Measurements from ENCODE around the gene SAMD4B. TPM values are rescaled to one million over a fixed set of nuclear protein-coding genes. Genes with fewer than 3 reads are reported as not detected.
A peak's percentile ranks its signal among the peaks of the same experiment; 100 is the strongest.

SAMD4B gene
- 84.4 and 88.2 TPM in 2 replicates for total RNA-seq (2013; cell fraction: nucleolus; rRNA removed)
- total RNA-seq (2014; rRNA removed) (19.1 and 25.0 TPM in 2 replicates), total RNA-seq (2014; rRNA removed; fragmentation: Illumina TruSeq; extraction: Trizol) (9.6 and 10.9 TPM in 2 replicates), total RNA-seq (2021) (36.1 and 38.4 TPM in 2 replicates), polyA plus RNA-seq (2011; rRNA removed) (5.3 and 18.7 TPM in 2 replicates), polyA plus RNA-seq (2014; fragmentation: Illumina TruSeq; extraction: Trizol) (14.1 and 23.0 TPM in 2 replicates), polyA plus RNA-seq (2014; fragmentation: Nextera tagmentation; extraction: Ambion mirVana) (1 to 10 TPM; 2.4 to 3.8 TPM), polyA plus RNA-seq (2014; rRNA removed) (43.3 and 53.3 TPM in 2 replicates), polyA plus RNA-seq (2016; fragmentation: Nextera tagmentation; extraction: Ambion mirVana) (10 to 100 TPM; 24.7 to 24.8 TPM), polyA minus RNA-seq (2011; rRNA and poly(A)+ RNA removed) (21.1 and 31.2 TPM in 2 replicates), Bru-seq, nascent RNA (percentile 79 among the genes with signal in this experiment), BruChase-seq, experiment 1, labeled RNA remaining after a 6-hour chase (percentile 85 among the genes with signal in this experiment), BruChase-seq, experiment 2, labeled RNA remaining after a 2-hour chase (percentile 85 among the genes with signal in this experiment)
- polyA plus RNA-seq (2011; ENCODE audit: low read depth), result 12.3 TPM
- 28.1 and 28.2 TPM in 2 replicates for polyA plus RNA-seq (2011; cell fraction: cytosol; rRNA removed)
- 65.6 and 94.2 TPM in 2 replicates for polyA plus RNA-seq (2011; cell fraction: nucleus; rRNA removed)
- 35.0 and 40.0 TPM in 2 replicates for polyA plus RNA-seq (2012)
- polyA minus RNA-seq (2011; cell fraction: cytosol; rRNA and poly(A)+ RNA removed), result 14.6 and 15.5 TPM in 2 replicates
- polyA minus RNA-seq (2011; cell fraction: nucleus; rRNA and poly(A)+ RNA removed), result 10.2 and 20.6 TPM in 2 replicates
- long read RNA-seq, experiment 1, partial matches to known transcripts, result 2 of 3 reads
- long read RNA-seq, experiment 1, other reads (novel, unspliced or antisense), result 0 of 3 reads
- long read RNA-seq, experiment 2, partial matches to known transcripts, result 0 of 3 reads
- long read RNA-seq, experiment 2, other reads (novel, unspliced or antisense), result 3 of 3 reads

GRCh38 chr19:39341719-39342604 lies at the start of gene SAMD4B:
Gene SAMD4B (plus strand): TSS chr19:39342421. CDS start chr19:39356894, 14,473 bp downstream.
- ChIA-PET CTCF (interaction anchor here (0.7 to 1.4 kb wide), 9 partner anchors 11 to 672 kb away, joined by 3 to 5 read pairs (median 4); partner anchors contain the start of genes MED29 and PAF1), SMC1A (ENCODE audit: uncharacterized antibody, unreplicated experiment) (interaction anchor here (0.7 to 1.0 kb wide), 3 partner anchors 12 to 70 kb away, joined by 3 to 7 read pairs (median 4); partner anchors contain the start of gene PLEKHG2), RAD21 (ENCODE audit: unreplicated experiment) (interaction anchor here (0.5 to 2.0 kb wide), 5 partner anchors 18 to 132 kb away, joined by 3 to 5 read pairs (median 3); partner anchors contain the start of gene RPS16), POLR2A (interaction anchor here (0.6 to 1.4 kb wide), 8 partner anchors 9 to 968 kb away, joined by 3 to 12 read pairs (median 6); partner anchors contain the start of genes ECH1, MED29, PAF1 and RPS16)
- Histone ChIP-seq H3K27me3 (replicated peaks in 1 of 2; ENCODE audit: control insufficient read depth in 2 of 2, insufficient read depth in 2 of 2, low read length in 1 of 2) (no peaks in the 10 kb centered on the region), H3K4me1 (ENCODE audit: control insufficient read depth, insufficient read depth, low read length) (peaks cover 14% of the 10 kb centered on the region), H3K9me3 (replicated peaks; ENCODE audit: control insufficient read depth, insufficient read depth, low read length) (no peaks in the 10 kb centered on the region), H3K79me2 (ENCODE audit: control insufficient read depth, insufficient read depth, low read length) (peaks cover 12% of the 10 kb centered on the region), H3K36me3 (ENCODE audit: control insufficient read depth in 2 of 2, insufficient read depth in 2 of 2, low read length in 1 of 2) (peaks cover 0 to 5% of the 10 kb centered on the region in 2 experiments; a peak in 1 of 4 replicates), H3K4me3 (peak within 1 kb of the TSS; percentile 95), H2AFZ (ENCODE audit: control insufficient read depth, low read depth, low read length) (peak within 1 kb of the TSS; percentile 97), H3K9ac (ENCODE audit: control insufficient read depth, insufficient read depth, low read length) (peak within 1 kb of the TSS; percentile 91), H3K27ac (ENCODE audit: control insufficient read depth, insufficient read depth) (peak within 1 kb of the TSS; percentile 82), H3K4me2 (ENCODE audit: control insufficient read depth, insufficient read depth) (peak within 1 kb of the TSS; percentile 94), H4K20me1 (ENCODE audit: control insufficient read depth, insufficient read depth) (no peaks in the 10 kb centered on the region; the same call in 1 of the 2 replicates)
- in situ Hi-C loops (cut with MboI) (no loop called here), intact Hi-C loops (cut with micrococcal nuclease; ENCODE audit: unreplicated experiment) (loop anchor here (1.0 to 5.0 kb wide), 3 partner anchors 49 to 190 kb away; partner anchors contain the start of genes EID2B, MED29, PAF1 and PLEKHG2)
- peak; percentile 96 for ATAC-seq
- FAIRE-seq, result peak; percentile 95
- no TSS peak for BruUV-seq (replicated peaks)
- WGBS (ENCODE audit: insufficient coverage, insufficient replicate concordance, low lambda C conversion rate, missing lambda C conversion rate), result under 1% methylated on average over 32 of the region's 105 CpGs
- DNase-seq (ENCODE audit: low read depth, low spot score), result peak; percentile 87
- TF ChIP-seq TBL1XR1 (IDR thresholded peaks at IDR 0.05; ENCODE audit: low read depth, low read length), result 0 out of 2 replicates have a peak, but pooled peaks have one; percentile 36
- peak; percentile 59 for TF ChIP-seq MXI1 (IDR thresholded peaks at IDR 0.05; ENCODE audit: low read depth, low read length)
- no peak for TF ChIP-seq TCF7 (IDR thresholded peaks at IDR 0.05; ENCODE audit: borderline replicate concordance)
- no peak for TF ChIP-seq GATAD2B (conservative IDR thresholded peaks at IDR 0.05; ENCODE audit: low read depth)
- TF ChIP-seq ZZZ3 (IDR thresholded peaks at IDR 0.05; ENCODE audit: control insufficient read depth, insufficient read length, low read depth), result no peak
- TF ChIP-seq RFX5 (IDR thresholded peaks at IDR 0.05; ENCODE audit: low read depth, low read length), result peak; percentile 43; the same call in 1 of the 2 replicates
- peak; percentile 68 for TF ChIP-seq IKZF1 (conservative IDR thresholded peaks at IDR 0.05)
- TF ChIP-seq SP1 (IDR thresholded peaks at IDR 0.05; ENCODE audit: low read depth, low read length), result peak; percentile 87
- no peak for TF ChIP-seq STAT3 (IDR thresholded peaks at IDR 0.05; ENCODE audit: low read depth, low read length)
- peak; percentile 89 for TF ChIP-seq TARDBP (IDR thresholded peaks at IDR 0.05; ENCODE audit: borderline replicate concordance)
- peak; percentile 85 for TF ChIP-seq IRF3 (IDR thresholded peaks at IDR 0.05)
- no peak for TF ChIP-seq SRF (IDR thresholded peaks at IDR 0.05; ENCODE audit: low read depth in 2 of 2, low read length in 2 of 2)
- TF ChIP-seq ETV6 (conservative IDR thresholded peaks at IDR 0.05 in 1 of 2, IDR thresholded peaks at IDR 0.05 in 1 of 2; ENCODE audit: borderline replicate concordance in 1 of 2, low read depth in 1 of 2), result no peak
- no peak for TF ChIP-seq ZBTB4 (CRISPR knock-in tag; IDR thresholded peaks at IDR 0.05)
